ENCODE results near the gene CCDC71L.

The CCDC71L gene

GRCh38 chr7:106623315-106623660 lies 37.7 kb downstream of the CCDC71L start:
- DNase-seq = no peak

- DNase-seq = no peak
These were observed 38.2 kb downstream of the CCDC71L start for GRCh38 chr7:106622654-106623314.

GRCh38 chr7:106621393-106622132 lies 39.4 kb downstream of the CCDC71L start:
- no peak for DNase-seq

GRCh38 chr7:106620676-106621075 lies 40.3 kb downstream of the CCDC71L start:
- no peak for DNase-seq

GRCh38 chr7:106620034-106620433 lies 40.9 kb downstream of the CCDC71L start:
- DNase-seq = no peak

GRCh38 chr7:106619213-106619612 lies 41.7 kb downstream of the CCDC71L start:
- no peak for DNase-seq

- no peak for DNase-seq
These were observed 42.5 kb downstream of the CCDC71L start for GRCh38 chr7:106618480-106618879.

- no peak for DNase-seq
These were observed 43.1 kb downstream of the CCDC71L start for GRCh38 chr7:106617860-106618259.

GRCh38 chr7:106616708-106617051 lies 44.3 kb downstream of the CCDC71L start:
- DNase-seq = no peak

- DNase-seq = no peak
These were observed 44.9 kb downstream of the CCDC71L start for GRCh38 chr7:106615808-106616707.

- DNase-seq = no peak
These were observed 46.2 kb downstream of the CCDC71L start for GRCh38 chr7:106614751-106615150.

GRCh38 chr7:106613848-106614560 lies 47.0 kb downstream of the CCDC71L start:
- no peak for DNase-seq

- DNase-seq = no peak
These were observed 47.7 kb downstream of the CCDC71L start for GRCh38 chr7:106613279-106613678.

- DNase-seq = no peak
These were observed 48.5 kb downstream of the CCDC71L start for GRCh38 chr7:106612432-106612831.

- DNase-seq = no peak
These were observed 49.0 kb downstream of the CCDC71L start for GRCh38 chr7:106611911-106612310.

GRCh38 chr7:106610996-106611886 lies 49.7 kb downstream of the CCDC71L start:
- DNase-seq = no peak

- no peak for DNase-seq
These were observed 51.5 kb downstream of the CCDC71L start for GRCh38 chr7:106609416-106609815.

GRCh38 chr7:106608661-106609060 lies 52.3 kb downstream of the CCDC71L start:
- DNase-seq = no peak
